Endothelial cell of umbilical vein (primary cell): Measurements from ENCODE around the gene MCHR1.

Experiments used
- CTCF ChIP-seq, 2 donors: IDR thresholded peaks; 1 replicate in 1 of 2; 2 replicates in 1 of 2; pipeline ENCODE4 v1.5.1; 2011; ENCODE audit warnings: low read length in 2 of 2, mild to moderate bottlenecking in 2 of 2, moderate library complexity in 2 of 2, control low read depth in 1 of 2, inconsistent platforms in 1 of 2, low read depth in 1 of 2; ENCODE audit not compliant: insufficient read depth in 1 of 2; ENCODE audit errors: extremely low read depth in 1 of 2
- EZH2 ChIP-seq: IDR thresholded peaks from 2 replicates; pipeline ENCODE4 v1.6.1; 2012; ENCODE audit warnings: borderline replicate concordance, low read depth, mild to moderate bottlenecking, moderate library complexity, low read length, inconsistent platforms; ENCODE audit not compliant: severe bottlenecking
- FOS ChIP-seq: IDR thresholded peaks from 2 replicates; pipeline ENCODE4 v1.6.1; 2011; ENCODE audit warnings: mild to moderate bottlenecking, low read length, moderate library complexity, borderline replicate concordance; ENCODE audit not compliant: insufficient read depth
- MYC ChIP-seq: IDR thresholded peaks from one replicate; pipeline ENCODE4 v1.6.1; 2011; ENCODE audit warnings: mild to moderate bottlenecking, low read depth, low read length
- POLR2A ChIP-seq: IDR thresholded peaks from 2 replicates; pipeline ENCODE4 v1.6.1; 2012; ENCODE audit warnings: low read depth, mild to moderate bottlenecking, control low read depth, low read length
- POLR2AphosphoS5 ChIP-seq: IDR thresholded peaks from 2 replicates; pipeline ENCODE4 v1.6.1; 2012; ENCODE audit warnings: low read depth, mild to moderate bottlenecking, control low read depth, low read length, moderate library complexity; ENCODE audit not compliant: insufficient read depth
- TF ChIP-seq, protein P1 (sequence below): IDR thresholded peaks from 2 replicates; pipeline ENCODE4 v1.6.1; 2011; ENCODE audit not compliant: insufficient read depth, insufficient read length

GRCh38 chr22:40728731-40729189 lies 49.5 kb downstream of the MCHR1 start:
- TF ChIP-seq MYC (no peak), CTCF (IDR thresholded peaks at IDR 0.05; ENCODE audit: extremely low read depth in 1 of 2, insufficient read depth in 1 of 2, low read depth in 1 of 2, low read length in 2 of 2) (no peak), POLR2A (no peak), EZH2 (no peak), FOS (no peak), POLR2AphosphoS5 (no peak)
- TF ChIP-seq, protein P1, sequence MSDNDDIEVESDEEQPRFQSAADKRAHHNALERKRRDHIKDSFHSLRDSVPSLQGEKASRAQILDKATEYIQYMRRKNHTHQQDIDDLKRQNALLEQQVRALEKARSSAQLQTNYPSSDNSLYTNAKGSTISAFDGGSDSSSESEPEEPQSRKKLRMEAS = no peak
